ENCODE results near the gene MPIG6B. TPM values are rescaled to one million over a fixed set of nuclear protein-coding genes. Genes with fewer than 3 reads are reported as not detected.
A peak's percentile ranks its signal among the peaks of the same experiment; 100 is the strongest.
"Not testable (repeated sequence)": the region's sequence is repeated elsewhere in the genome, so short reads cannot be mapped to it uniquely, and the experiment has no call there.

Gene MPIG6B
- total RNA-seq, 1 experiment from 2014 or later: not detected

DNA sequence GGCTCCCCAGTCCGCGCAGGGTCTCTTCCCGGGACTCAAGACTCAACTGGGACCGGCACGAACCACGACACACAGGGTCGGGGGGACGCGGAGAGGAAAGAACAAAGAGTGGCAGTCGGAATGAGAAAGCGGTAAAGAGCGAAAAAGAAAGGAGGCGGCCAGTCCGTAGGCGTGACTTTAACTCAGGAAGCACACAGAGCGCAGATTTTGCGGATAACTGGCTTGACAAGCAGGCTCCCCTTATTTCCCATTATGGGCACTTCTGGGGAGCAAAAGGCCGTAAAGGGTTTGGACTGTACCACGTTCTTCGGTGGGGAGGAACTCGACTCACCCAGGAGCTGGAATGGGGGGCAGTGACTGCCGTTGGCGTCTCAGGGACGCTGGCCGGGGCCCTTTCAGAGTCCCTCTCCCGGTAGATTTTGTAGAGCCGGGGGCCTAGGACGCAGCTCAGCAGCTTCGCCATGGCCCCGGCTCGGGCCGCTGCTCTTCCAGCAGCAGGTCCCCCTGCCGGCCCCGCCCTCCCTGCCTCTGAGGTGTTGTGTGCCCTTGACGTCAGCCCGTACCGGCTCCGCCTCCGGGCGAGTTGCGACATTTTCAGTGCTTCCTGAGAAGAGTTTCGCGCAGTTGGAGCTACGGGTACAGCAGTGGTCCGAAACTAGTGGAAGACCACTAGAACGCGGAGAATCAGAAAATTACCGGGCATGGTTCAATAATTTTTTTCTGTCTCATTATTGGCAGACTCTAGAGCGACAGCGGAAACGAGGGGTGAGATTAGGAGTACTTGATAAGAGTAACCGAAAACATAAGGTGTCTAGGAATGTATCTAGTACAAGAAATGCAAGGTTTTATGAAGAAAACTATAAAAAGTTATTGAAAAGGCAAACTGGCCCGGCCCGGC lies 20.1 kb upstream of the MPIG6B start, which contains the start of gene ABHD16A:
Gene ABHD16A, minus strand, starts transcription at position 506 of the 898 bp plus-strand sequence. Its CDS starts 43 bp downstream, at position 463.
- Histone ChIP-seq H3K27me3 (ENCODE audit: low read length) (no peaks in the 10 kb centered on the region), H3K36me3 (ENCODE audit: insufficient read depth, low read length) (no peaks in the 10 kb centered on the region; the same call in 1 of the 2 replicates), H3K9ac (ENCODE audit: low read length) (peak within 1 kb of the TSS; percentile 92), H3K4me2 (ENCODE audit: low read depth, low read length, poor library complexity, severe bottlenecking) (peak within 1 kb of the TSS; percentile 93), H3K4me1 (ENCODE audit: low read length) (peaks cover 28% of the 10 kb centered on the region), H3K4me3 (ENCODE audit: low read length) (peak within 1 kb of the TSS; percentile 84), H4K20me1 (ENCODE audit: insufficient read depth, low read depth, low read length) (no peaks in the 10 kb centered on the region), H2AFZ (ENCODE audit: low read length) (peak within 1 kb of the TSS; percentile 98), H3K79me2 (ENCODE audit: low read length) (peaks cover 27% of the 10 kb centered on the region), H3K9me3 (ENCODE audit: low read length) (no peaks in the 10 kb centered on the region), H3K9me2 (replicated peaks; ENCODE audit: insufficient read depth, low read length) (no peaks in the 10 kb centered on the region), H3K27ac (ENCODE audit: low read length) (peak within 1 kb of the TSS; percentile 86)
- DNase-seq: peak; percentile 99

DNA sequence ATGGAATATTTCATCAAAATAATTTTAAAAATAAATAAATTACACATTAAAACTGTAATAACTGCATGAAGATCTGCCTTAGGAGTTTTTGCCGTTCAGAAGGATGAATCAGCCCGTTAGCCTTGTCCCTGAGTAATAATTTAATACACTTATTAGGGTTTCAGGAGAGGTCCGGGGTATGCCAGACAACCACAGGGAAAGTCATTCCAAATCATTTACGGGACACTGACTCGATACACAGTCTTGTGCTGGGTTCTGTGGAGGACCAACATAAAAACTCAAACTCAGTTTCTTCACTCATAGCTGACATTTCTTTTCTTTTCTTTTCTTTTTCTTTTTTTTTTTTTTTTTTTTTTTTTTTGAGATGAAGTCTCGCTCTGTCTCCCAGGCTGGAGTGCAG lies 17.2 kb upstream of the MPIG6B start:
- Histone ChIP-seq H3K27ac (ENCODE audit: low read length) (no peak overlapping the region), H3K9me2 (replicated peaks; ENCODE audit: insufficient read depth, low read length) (no peaks in the 10 kb centered on the region), H3K4me3 (ENCODE audit: low read length) (no peak overlapping the region), H3K79me2 (ENCODE audit: low read length) (peaks cover 20% of the 10 kb centered on the region), H3K36me3 (ENCODE audit: insufficient read depth, low read length) (no peaks in the 10 kb centered on the region), H4K20me1 (ENCODE audit: insufficient read depth, low read depth, low read length) (no peaks in the 10 kb centered on the region), H2AFZ (ENCODE audit: low read length) (no peak overlapping the region), H3K9ac (ENCODE audit: low read length) (no peak overlapping the region), H3K9me3 (ENCODE audit: low read length) (no peaks in the 10 kb centered on the region), H3K4me1 (ENCODE audit: low read length) (peaks cover 21% of the 10 kb centered on the region), H3K27me3 (ENCODE audit: low read length) (no peaks in the 10 kb centered on the region), H3K4me2 (ENCODE audit: low read depth, low read length, poor library complexity, severe bottlenecking) (no peak overlapping the region)
- no peak for DNase-seq

DNA sequence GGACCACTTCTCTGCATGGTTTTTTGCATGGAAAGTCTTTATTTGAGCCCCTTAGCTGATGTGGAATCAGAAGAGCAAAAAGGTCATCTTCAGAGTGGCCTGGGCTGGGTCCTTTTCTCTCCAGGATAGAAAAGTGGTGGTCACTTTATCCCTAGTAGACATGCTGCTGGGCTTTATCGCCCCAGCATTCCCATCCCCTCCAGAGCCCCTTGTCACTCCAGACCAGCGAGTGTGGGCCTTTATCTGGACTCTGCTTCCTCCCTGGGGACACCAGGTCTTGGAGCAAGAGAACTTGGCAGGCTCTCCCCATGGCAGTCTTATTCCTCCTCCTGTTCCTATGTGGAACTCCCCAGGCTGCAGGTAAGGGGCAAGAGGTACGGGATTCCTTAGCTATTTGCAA lies 16.6 kb upstream of the MPIG6B start, which contains the start of gene LY6G6F:
Gene LY6G6F, plus strand, starts transcription at position 268 of the 400 bp plus-strand sequence. Its CDS starts 41 bp downstream, at position 309.
- Histone ChIP-seq H3K4me2 (ENCODE audit: low read depth, low read length, poor library complexity, severe bottlenecking) (no peak within 1 kb of the TSS), H3K4me1 (ENCODE audit: low read length) (peaks cover 15% of the 10 kb centered on the region), H3K79me2 (ENCODE audit: low read length) (peaks cover 13% of the 10 kb centered on the region), H2AFZ (ENCODE audit: low read length) (no peak within 1 kb of the TSS), H4K20me1 (ENCODE audit: insufficient read depth, low read depth, low read length) (no peaks in the 10 kb centered on the region), H3K9me3 (ENCODE audit: low read length) (no peaks in the 10 kb centered on the region), H3K27ac (ENCODE audit: low read length) (no peak within 1 kb of the TSS), H3K9ac (ENCODE audit: low read length) (no peak within 1 kb of the TSS), H3K9me2 (replicated peaks; ENCODE audit: insufficient read depth, low read length) (no peaks in the 10 kb centered on the region), H3K4me3 (ENCODE audit: low read length) (no peak within 1 kb of the TSS), H3K36me3 (ENCODE audit: insufficient read depth, low read length) (no peaks in the 10 kb centered on the region), H3K27me3 (ENCODE audit: low read length) (no peaks in the 10 kb centered on the region)
- no peak for DNase-seq

DNA sequence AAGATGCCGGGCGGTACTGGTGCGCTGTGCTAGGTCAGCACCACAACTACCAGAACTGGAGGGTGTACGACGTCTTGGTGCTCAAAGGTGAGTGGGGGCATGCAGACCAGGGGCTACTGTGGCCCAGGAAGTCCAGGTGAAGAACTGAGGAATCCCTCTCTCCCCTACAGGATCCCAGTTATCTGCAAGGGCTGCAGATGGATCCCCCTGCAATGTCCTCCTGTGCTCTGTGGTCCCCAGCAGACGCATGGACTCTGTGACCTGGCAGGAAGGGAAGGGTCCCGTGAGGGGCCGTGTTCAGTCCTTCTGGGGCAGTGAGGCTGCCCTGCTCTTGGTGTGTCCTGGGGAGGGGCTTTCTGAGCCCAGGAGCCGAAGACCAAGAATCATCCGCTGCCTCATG lies 15.5 kb upstream of the MPIG6B start:
- H3K4me2 ChIP-seq (ENCODE audit: low read depth, low read length, poor library complexity, severe bottlenecking): no peak overlapping the region
- no peaks in the 10 kb centered on the region for H3K9me2 ChIP-seq (replicated peaks; ENCODE audit: insufficient read depth, low read length)
- H2AFZ ChIP-seq (ENCODE audit: low read length): no peak overlapping the region
- no peaks in the 10 kb centered on the region for H4K20me1 ChIP-seq (ENCODE audit: insufficient read depth, low read depth, low read length)
- H3K27ac ChIP-seq (ENCODE audit: low read length): no peak overlapping the region
- no peaks in the 10 kb centered on the region for H3K36me3 ChIP-seq (ENCODE audit: insufficient read depth, low read length)
- no peaks in the 10 kb centered on the region for H3K9me3 ChIP-seq (ENCODE audit: low read length)
- peaks cover 2% of the 10 kb centered on the region; the same call in 1 of the 2 replicates for H3K79me2 ChIP-seq (ENCODE audit: low read length)
- no peak overlapping the region for H3K4me3 ChIP-seq (ENCODE audit: low read length)
- H3K4me1 ChIP-seq (ENCODE audit: low read length): peaks cover 8% of the 10 kb centered on the region
- no peak for DNase-seq
- H3K27me3 ChIP-seq (ENCODE audit: low read length): no peaks in the 10 kb centered on the region
- H3K9ac ChIP-seq (ENCODE audit: low read length): no peak overlapping the region

- H3K27me3 ChIP-seq (ENCODE audit: low read length): no peaks in the 10 kb centered on the region
- no peak overlapping the region for H2AFZ ChIP-seq (ENCODE audit: low read length)
- H3K9me2 ChIP-seq (replicated peaks; ENCODE audit: insufficient read depth, low read length): no peaks in the 10 kb centered on the region
- H3K27ac ChIP-seq (ENCODE audit: low read length): no peak overlapping the region
- no peak overlapping the region for H3K4me2 ChIP-seq (ENCODE audit: low read depth, low read length, poor library complexity, severe bottlenecking)
- peaks cover 8% of the 10 kb centered on the region for H3K4me1 ChIP-seq (ENCODE audit: low read length)
- no peaks in the 10 kb centered on the region for H3K9me3 ChIP-seq (ENCODE audit: low read length)
- DNase-seq: no peak
- no peaks in the 10 kb centered on the region for H3K36me3 ChIP-seq (ENCODE audit: insufficient read depth, low read length)
- H4K20me1 ChIP-seq (ENCODE audit: insufficient read depth, low read depth, low read length): no peaks in the 10 kb centered on the region
- H3K4me3 ChIP-seq (ENCODE audit: low read length): no peak overlapping the region
- no peaks in the 10 kb centered on the region for H3K79me2 ChIP-seq (ENCODE audit: low read length)
- no peak overlapping the region for H3K9ac ChIP-seq (ENCODE audit: low read length)
These were observed 14.9 kb upstream of the MPIG6B start for GRCh38 chr6:31708224-31708623.

- H3K9me3 ChIP-seq (ENCODE audit: low read length); H3K4me1 ChIP-seq (ENCODE audit: low read length); H3K79me2 ChIP-seq (ENCODE audit: low read length); H3K9ac ChIP-seq (ENCODE audit: low read length); H3K4me2 ChIP-seq (ENCODE audit: low read depth, low read length, poor library complexity, severe bottlenecking); DNase-seq; H2AFZ ChIP-seq (ENCODE audit: low read length); H3K27me3 ChIP-seq (ENCODE audit: low read length); H3K4me3 ChIP-seq (ENCODE audit: low read length); H4K20me1 ChIP-seq (ENCODE audit: insufficient read depth, low read depth, low read length); H3K36me3 ChIP-seq (ENCODE audit: insufficient read depth, low read length); H3K9me2 ChIP-seq (replicated peaks; ENCODE audit: insufficient read depth, low read length); H3K27ac ChIP-seq (ENCODE audit: low read length): not testable (repeated sequence)
These were observed 14.0 kb upstream of the MPIG6B start for GRCh38 chr6:31709157-31709556.

DNA sequence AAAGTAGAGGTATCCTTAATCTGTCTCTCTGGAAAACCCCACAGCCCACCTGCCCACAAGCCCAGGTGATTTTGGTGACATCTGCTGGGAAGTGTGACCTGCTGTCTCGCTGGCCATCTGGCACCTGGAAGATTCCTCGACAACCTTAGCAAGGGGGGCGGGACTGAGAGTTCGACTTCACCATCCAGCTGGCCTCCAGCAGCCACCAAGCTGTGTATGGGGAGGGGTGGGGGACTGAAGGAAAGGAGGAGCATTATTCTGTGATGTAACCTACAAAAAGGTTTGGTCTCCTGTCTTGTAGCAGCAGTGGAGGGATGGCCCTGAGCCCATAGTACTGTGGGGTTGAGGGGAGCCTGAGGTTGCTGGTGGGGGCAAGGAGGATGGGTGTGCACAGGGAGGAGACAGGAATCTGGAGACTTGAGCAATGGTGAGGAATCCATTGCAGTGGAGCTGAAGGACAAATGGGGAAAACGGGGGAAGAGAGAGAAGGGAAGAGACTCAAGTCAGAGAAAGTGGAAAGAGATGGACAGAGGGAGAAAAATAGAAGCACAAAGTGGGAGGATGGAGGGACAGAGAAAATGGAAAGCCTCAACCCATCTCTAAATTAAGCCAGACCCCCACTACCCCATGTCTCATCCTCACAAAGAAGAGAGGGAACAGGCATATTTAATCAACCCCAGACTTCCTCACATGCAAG lies 12.5 kb upstream of the MPIG6B start:
- no peak for DNase-seq
- Histone ChIP-seq H3K27me3 (ENCODE audit: low read length) (no peaks in the 10 kb centered on the region), H3K4me2 (ENCODE audit: low read depth, low read length, poor library complexity, severe bottlenecking) (no peak overlapping the region), H3K9ac (ENCODE audit: low read length) (no peak overlapping the region), H3K9me2 (replicated peaks; ENCODE audit: insufficient read depth, low read length) (no peaks in the 10 kb centered on the region), H3K36me3 (ENCODE audit: insufficient read depth, low read length) (no peaks in the 10 kb centered on the region), H3K4me1 (ENCODE audit: low read length) (no peaks in the 10 kb centered on the region), H3K27ac (ENCODE audit: low read length) (no peak overlapping the region), H3K4me3 (ENCODE audit: low read length) (no peak overlapping the region), H2AFZ (ENCODE audit: low read length) (no peak overlapping the region), H3K79me2 (ENCODE audit: low read length) (no peaks in the 10 kb centered on the region), H4K20me1 (ENCODE audit: insufficient read depth, low read depth, low read length) (no peaks in the 10 kb centered on the region), H3K9me3 (ENCODE audit: low read length) (no peaks in the 10 kb centered on the region)

GRCh38 chr6:31711233-31711632 lies 11.9 kb upstream of the MPIG6B start:
- Histone ChIP-seq H3K4me1 (ENCODE audit: low read length) (no peaks in the 10 kb centered on the region), H3K9ac (ENCODE audit: low read length) (no peak overlapping the region), H2AFZ (ENCODE audit: low read length) (no peak overlapping the region), H4K20me1 (ENCODE audit: insufficient read depth, low read depth, low read length) (no peaks in the 10 kb centered on the region), H3K27ac (ENCODE audit: low read length) (no peak overlapping the region), H3K79me2 (ENCODE audit: low read length) (no peaks in the 10 kb centered on the region), H3K9me3 (ENCODE audit: low read length) (no peaks in the 10 kb centered on the region), H3K4me3 (ENCODE audit: low read length) (no peak overlapping the region), H3K36me3 (ENCODE audit: insufficient read depth, low read length) (no peaks in the 10 kb centered on the region), H3K4me2 (ENCODE audit: low read depth, low read length, poor library complexity, severe bottlenecking) (no peak overlapping the region), H3K9me2 (replicated peaks; ENCODE audit: insufficient read depth, low read length) (no peaks in the 10 kb centered on the region), H3K27me3 (ENCODE audit: low read length) (no peaks in the 10 kb centered on the region)
- no peak for DNase-seq
